PC-9 (cell line): ENCODE data around the gene FOXF1. TPM values are rescaled to one million over a fixed set of nuclear protein-coding genes. Genes with fewer than 3 reads are reported as not detected.
A peak's percentile ranks its signal among the peaks of the same experiment; 100 is the strongest.

Source experiments
- BruUV-seq: library from RNA; stranded (reverse); fragments of 400-500 nt; replicated peaks from 2 replicates; lab custom pipeline; 2021; lab: Mats Ljungman, UMichigan
- CTCF ChIA-PET: fragments of 300-600 bp; sonication (Branson Sonifier 250); formaldehyde crosslinking; loops from one replicate; lab custom pipeline; 2022; ENCODE audit warnings: antibody characterized with exemption; lab: Charles Lee
- POLR2A ChIA-PET: fragments of 300-600 bp; sonication (Branson Sonifier 250); formaldehyde crosslinking; loops from one replicate; lab custom pipeline; 2022; ENCODE audit warnings: antibody characterized with exemption; ENCODE audit not compliant: unreplicated experiment; lab: Charles Lee
- DNase-seq, 2 experiments: peaks; one replicate each; pipeline versions ENCODE4 v3.0.0 to v3.0.0-alpha.2; 2015 to 2022; ENCODE audit warnings: mixed read lengths in 1 of 2
- H2AFZ ChIP-seq: fragments of 200-600 bp; sonication (generic); 2 replicates; pipeline ENCODE4 v1.8.1; 2017; ENCODE audit warnings: antibody characterized with exemption
- H3F3A ChIP-seq: fragments of 200-600 bp; sonication (generic); 2 replicates; pipeline ENCODE4 v1.8.1; 2017; ENCODE audit warnings: antibody characterized with exemption, mild to moderate bottlenecking, low read depth; ENCODE audit not compliant: insufficient read depth
- H3K27ac ChIP-seq: fragments of 200-600 bp; sonication (generic); 2 replicates; pipeline ENCODE4 v1.6.1; 2016; ENCODE audit warnings: mixed run types
- H3K27me3 ChIP-seq: fragments of 200-600 bp; sonication (generic); 2 replicates; pipeline ENCODE4 v1.6.1; 2016; ENCODE audit warnings: low read depth, mixed run types; ENCODE audit not compliant: insufficient read depth
- H3K36me3 ChIP-seq: fragments of 200-600 bp; sonication (generic); 2 replicates; pipeline ENCODE4 v1.6.1; 2016; ENCODE audit warnings: low read depth, mixed run types
- H3K4me1 ChIP-seq: fragments of 200-600 bp; sonication (generic); replicated peaks from 2 replicates; pipeline ENCODE4 v1.6.1; 2016; ENCODE audit warnings: mixed run types; ENCODE audit not compliant: insufficient read depth
- H3K4me2 ChIP-seq: fragments of 200-600 bp; sonication (generic); 2 replicates; pipeline ENCODE4 v1.6.1; 2017; ENCODE audit warnings: mixed run types
- H3K4me3 ChIP-seq: fragments of 200-600 bp; sonication (generic); 2 replicates; pipeline ENCODE4 v1.6.1; 2016; ENCODE audit warnings: mixed run types
- H3K79me2 ChIP-seq: fragments of 200-600 bp; sonication (generic); 2 replicates; pipeline ENCODE4 v1.6.1; 2017; ENCODE audit warnings: low read depth, mixed run types
- H3K9me2 ChIP-seq: fragments of 200-600 bp; sonication (generic); 2 replicates; pipeline ENCODE4 v1.8.1; 2017; ENCODE audit warnings: mild to moderate bottlenecking; ENCODE audit not compliant: insufficient read depth
- H3K9me3 ChIP-seq: fragments of 200-600 bp; sonication (generic); 2 replicates; pipeline ENCODE4 v1.8.1; 2016; ENCODE audit warnings: low read depth; ENCODE audit not compliant: insufficient read depth
- H4K20me1 ChIP-seq: fragments of 200-600 bp; sonication (generic); 2 replicates; pipeline ENCODE4 v1.8.1; 2017; ENCODE audit not compliant: insufficient read depth
- CTCF ChIP-seq: fragments of 200-600 bp; sonication (generic); conservative IDR thresholded peaks from 2 replicates; pipeline ENCODE4 v1.6.1; 2017; ENCODE audit warnings: mixed run types, antibody characterized with exemption, mild to moderate bottlenecking, moderate library complexity
- EZH2 ChIP-seq: fragments of 200-600 bp; sonication (generic); IDR thresholded peaks from 2 replicates; pipeline ENCODE4 v1.8.0; 2017; ENCODE audit warnings: antibody characterized with exemption, low read depth
- intact Hi-C: fragments of 100-400 bp; cut with micrococcal nuclease; formaldehyde crosslinking; loops from one replicate; pipeline ENCODE4 v1.10.0; 2022; ENCODE audit not compliant: unreplicated experiment
- total RNA-seq: library from RNA; stranded (reverse); gene quantifications from 2 replicates; pipeline ENCODE4 v1.2.3, GENCODE V29; 2021

FOXF1 gene
- total RNA-seq, 1 experiment from 2014 or later, result not detected

GRCh38 chr16:86550281-86550680 is 40.0 kb downstream of the FOXF1 start:
- DNase-seq, result no peak
- peaks cover 14% of the 10 kb centered on the region for H3K79me2 ChIP-seq
- peaks cover 6% of the 10 kb centered on the region for H3K4me1 ChIP-seq
- intact Hi-C loops, result no loop called here
- H3K27ac ChIP-seq, result no peak overlapping the region
- no peaks in the 10 kb centered on the region for H3F3A ChIP-seq
- no peak overlapping the region for H3K4me2 ChIP-seq
- ChIA-PET CTCF (no interaction called here), POLR2A (no interaction called here)
- peaks cover 17% of the 10 kb centered on the region for H3K36me3 ChIP-seq
- no peaks in the 10 kb centered on the region for H4K20me1 ChIP-seq
- BruUV-seq, result no TSS peak
- TF ChIP-seq CTCF (no peak), EZH2 (no peak)
- H3K9me2 ChIP-seq, result no peaks in the 10 kb centered on the region
- H3K4me3 ChIP-seq, result no peak overlapping the region
- no peak overlapping the region for H2AFZ ChIP-seq
- H3K27me3 ChIP-seq, result no peaks in the 10 kb centered on the region
- no peaks in the 10 kb centered on the region for H3K9me3 ChIP-seq

GRCh38 chr16:86553356-86553755 is 43.0 kb downstream of the FOXF1 start:
- no TSS peak for BruUV-seq
- H3K4me3 ChIP-seq, result no peak overlapping the region
- peaks cover 12% of the 10 kb centered on the region; the same call in 1 of the 2 replicates for H3K36me3 ChIP-seq
- CTCF ChIA-PET, result no interaction called here
- POLR2A ChIA-PET, result interaction anchor here (0.7 kb wide), 1 partner anchor 867 kb away, joined by 4 read pairs; no protein-coding TSS in a partner anchor
- peaks cover 14% of the 10 kb centered on the region for H3K79me2 ChIP-seq
- H3K4me2 ChIP-seq, result no peak overlapping the region
- TF ChIP-seq EZH2, result no peak
- no peaks in the 10 kb centered on the region for H3K9me3 ChIP-seq
- H4K20me1 ChIP-seq, result no peaks in the 10 kb centered on the region
- DNase-seq, result no peak
- H3K4me1 ChIP-seq, result peaks cover 6% of the 10 kb centered on the region
- H3K9me2 ChIP-seq, result no peaks in the 10 kb centered on the region
- intact Hi-C loops, result no loop called here
- H3F3A ChIP-seq, result no peaks in the 10 kb centered on the region
- H3K27ac ChIP-seq, result no peak overlapping the region
- no peak overlapping the region for H2AFZ ChIP-seq
- H3K27me3 ChIP-seq, result peaks cover 12% of the 10 kb centered on the region; the same call in 1 of the 2 replicates

- Histone ChIP-seq H3K4me1 (peaks cover 6% of the 10 kb centered on the region), H4K20me1 (no peaks in the 10 kb centered on the region), H3K9me2 (no peaks in the 10 kb centered on the region), H3F3A (no peaks in the 10 kb centered on the region), H3K4me3 (peak overlapping the region; percentile 88), H3K27ac (peak overlapping the region; percentile 47), H3K79me2 (peaks cover 14% of the 10 kb centered on the region), H2AFZ (peak overlapping the region; percentile 95), H3K27me3 (peaks cover 21% of the 10 kb centered on the region; the same call in 1 of the 2 replicates), H3K4me2 (peak overlapping the region; percentile 94), H3K9me3 (no peaks in the 10 kb centered on the region), H3K36me3 (peaks cover 12% of the 10 kb centered on the region; the same call in 1 of the 2 replicates)
- no peak for DNase-seq
- TF ChIP-seq EZH2 (no peak), CTCF (no peak)
- POLR2A ChIA-PET, result no interaction called here
- intact Hi-C loops, result no loop called here
- no TSS peak for BruUV-seq
- CTCF ChIA-PET, result no interaction called here
Observed at GRCh38 chr16:86554599-86554916, 44.2 kb downstream of the FOXF1 start.
